Neural cell (in vitro differentiated cells): ENCODE data around the gene CCDC9B.

Experiments
- EZH2 ChIP-seq: fragments of 200-600, 300-800 bp; shearing (Covaris generic), sonication (generic); IDR thresholded peaks from 2 replicates; pipeline ENCODE4 v1.6.1; 2014; ENCODE audit warnings: antibody characterized with exemption, low read length, borderline replicate concordance, mild to moderate bottlenecking; ENCODE audit not compliant: insufficient read depth, poor library complexity, severe bottlenecking
- TF ChIP-seq, protein P1 (sequence below): fragments of 450-650 bp; IDR thresholded peaks from 2 replicates; pipeline ENCODE4 v1.5.1; 2014; ENCODE audit warnings: antibody characterized with exemption, mild to moderate bottlenecking, moderate library complexity; ENCODE audit not compliant: poor library complexity, severe bottlenecking
- TF ChIP-seq, protein P2 (sequence below): IDR thresholded peaks from 2 replicates; pipeline ENCODE4 v1.6.1; 2012; ENCODE audit warnings: borderline replicate concordance

DNA sequence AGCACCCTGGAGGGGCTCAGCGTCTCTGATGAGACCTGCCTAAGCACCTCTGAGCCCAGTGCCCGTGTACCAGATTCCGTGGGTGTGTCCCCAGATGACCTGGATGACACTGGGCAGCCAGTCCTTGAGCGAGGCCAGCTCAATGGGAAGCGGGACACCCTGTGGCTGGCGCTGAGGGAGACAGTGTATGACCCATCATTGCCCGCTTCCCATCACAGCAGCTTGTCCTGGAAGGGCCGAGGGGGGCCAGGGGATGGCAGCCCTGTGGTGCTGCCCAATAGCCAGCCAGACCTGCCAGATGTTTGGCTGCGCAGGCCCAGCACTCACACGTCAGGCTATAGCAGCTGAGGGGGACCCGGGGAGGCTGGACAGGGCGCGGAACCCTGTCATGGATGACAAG, 29.2 kb upstream of the CCDC9B start:
- TF ChIP-seq EZH2 = no peak
- TF ChIP-seq, protein P1, sequence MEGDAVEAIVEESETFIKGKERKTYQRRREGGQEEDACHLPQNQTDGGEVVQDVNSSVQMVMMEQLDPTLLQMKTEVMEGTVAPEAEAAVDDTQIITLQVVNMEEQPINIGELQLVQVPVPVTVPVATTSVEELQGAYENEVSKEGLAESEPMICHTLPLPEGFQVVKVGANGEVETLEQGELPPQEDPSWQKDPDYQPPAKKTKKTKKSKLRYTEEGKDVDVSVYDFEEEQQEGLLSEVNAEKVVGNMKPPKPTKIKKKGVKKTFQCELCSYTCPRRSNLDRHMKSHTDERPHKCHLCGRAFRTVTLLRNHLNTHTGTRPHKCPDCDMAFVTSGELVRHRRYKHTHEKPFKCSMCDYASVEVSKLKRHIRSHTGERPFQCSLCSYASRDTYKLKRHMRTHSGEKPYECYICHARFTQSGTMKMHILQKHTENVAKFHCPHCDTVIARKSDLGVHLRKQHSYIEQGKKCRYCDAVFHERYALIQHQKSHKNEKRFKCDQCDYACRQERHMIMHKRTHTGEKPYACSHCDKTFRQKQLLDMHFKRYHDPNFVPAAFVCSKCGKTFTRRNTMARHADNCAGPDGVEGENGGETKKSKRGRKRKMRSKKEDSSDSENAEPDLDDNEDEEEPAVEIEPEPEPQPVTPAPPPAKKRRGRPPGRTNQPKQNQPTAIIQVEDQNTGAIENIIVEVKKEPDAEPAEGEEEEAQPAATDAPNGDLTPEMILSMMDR = no peak
- TF ChIP-seq, protein P2, sequence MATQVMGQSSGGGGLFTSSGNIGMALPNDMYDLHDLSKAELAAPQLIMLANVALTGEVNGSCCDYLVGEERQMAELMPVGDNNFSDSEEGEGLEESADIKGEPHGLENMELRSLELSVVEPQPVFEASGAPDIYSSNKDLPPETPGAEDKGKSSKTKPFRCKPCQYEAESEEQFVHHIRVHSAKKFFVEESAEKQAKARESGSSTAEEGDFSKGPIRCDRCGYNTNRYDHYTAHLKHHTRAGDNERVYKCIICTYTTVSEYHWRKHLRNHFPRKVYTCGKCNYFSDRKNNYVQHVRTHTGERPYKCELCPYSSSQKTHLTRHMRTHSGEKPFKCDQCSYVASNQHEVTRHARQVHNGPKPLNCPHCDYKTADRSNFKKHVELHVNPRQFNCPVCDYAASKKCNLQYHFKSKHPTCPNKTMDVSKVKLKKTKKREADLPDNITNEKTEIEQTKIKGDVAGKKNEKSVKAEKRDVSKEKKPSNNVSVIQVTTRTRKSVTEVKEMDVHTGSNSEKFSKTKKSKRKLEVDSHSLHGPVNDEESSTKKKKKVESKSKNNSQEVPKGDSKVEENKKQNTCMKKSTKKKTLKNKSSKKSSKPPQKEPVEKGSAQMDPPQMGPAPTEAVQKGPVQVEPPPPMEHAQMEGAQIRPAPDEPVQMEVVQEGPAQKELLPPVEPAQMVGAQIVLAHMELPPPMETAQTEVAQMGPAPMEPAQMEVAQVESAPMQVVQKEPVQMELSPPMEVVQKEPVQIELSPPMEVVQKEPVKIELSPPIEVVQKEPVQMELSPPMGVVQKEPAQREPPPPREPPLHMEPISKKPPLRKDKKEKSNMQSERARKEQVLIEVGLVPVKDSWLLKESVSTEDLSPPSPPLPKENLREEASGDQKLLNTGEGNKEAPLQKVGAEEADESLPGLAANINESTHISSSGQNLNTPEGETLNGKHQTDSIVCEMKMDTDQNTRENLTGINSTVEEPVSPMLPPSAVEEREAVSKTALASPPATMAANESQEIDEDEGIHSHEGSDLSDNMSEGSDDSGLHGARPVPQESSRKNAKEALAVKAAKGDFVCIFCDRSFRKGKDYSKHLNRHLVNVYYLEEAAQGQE = no peak
